HG03432 (cell line): ENCODE results near the gene CCDC85B.

Source experiments
- ATAC-seq: cut with Tn5 transposase; IDR thresholded peaks from one replicate; pipeline ENCODE4 v1.9.1; 2021; ENCODE audit warnings: mild to moderate bottlenecking, moderate library complexity; ENCODE audit not compliant: unreplicated experiment

Gene CCDC85B

GRCh38 chr11:65903715-65904114, 13.2 kb downstream of the CCDC85B start:
- no peak for ATAC-seq

GRCh38 chr11:65906602-65907001, 16.1 kb downstream of the CCDC85B start:
- no peak for ATAC-seq

GRCh38 chr11:65907878-65908277, 17.4 kb downstream of the CCDC85B start:
- ATAC-seq: no peak

GRCh38 chr11:65911682-65912568, 21.5 kb downstream of the CCDC85B start:
- ATAC-seq: no peak

GRCh38 chr11:65912845-65913244, 22.4 kb downstream of the CCDC85B start:
- ATAC-seq: no peak

- ATAC-seq: no peak
Measured at GRCh38 chr11:65915101-65915820, 24.8 kb downstream of the CCDC85B start.

- no peak for ATAC-seq
Measured at GRCh38 chr11:65915821-65916251, 25.4 kb downstream of the CCDC85B start.

GRCh38 chr11:65916391-65916790, 25.9 kb downstream of the CCDC85B start:
- no peak for ATAC-seq

GRCh38 chr11:65917077-65917433, 26.6 kb downstream of the CCDC85B start:
- no peak for ATAC-seq

GRCh38 chr11:65917434-65918210, 27.1 kb downstream of the CCDC85B start:
- ATAC-seq: no peak

GRCh38 chr11:65918211-65919140, 28.0 kb downstream of the CCDC85B start, which contains the start of gene C11orf68:
TSS of gene C11orf68 (minus strand) at chr11:65919062. CDS start at chr11:65919031, 31 bp downstream.
- peak; percentile 56 for ATAC-seq

- ATAC-seq: peak; percentile 81
Measured at GRCh38 chr11:65919141-65919572, 28.7 kb downstream of the CCDC85B start, which contains the start of gene DRAP1. TSS of gene DRAP1 (plus strand) at chr11:65919426. CDS start at chr11:65919502, 76 bp downstream.

- peak; percentile 42 for ATAC-seq
Measured at GRCh38 chr11:65919573-65920371, 29.3 kb downstream of the CCDC85B start.

GRCh38 chr11:65920372-65920802, 29.9 kb downstream of the CCDC85B start:
- no peak for ATAC-seq

- no peak for ATAC-seq
Measured at GRCh38 chr11:65921033-65921555, 30.6 kb downstream of the CCDC85B start.

- no peak for ATAC-seq
Measured at GRCh38 chr11:65921876-65922275, 31.4 kb downstream of the CCDC85B start.

- ATAC-seq: no peak
Measured at GRCh38 chr11:65922565-65922964, 32.1 kb downstream of the CCDC85B start.

- no peak for ATAC-seq
Measured at GRCh38 chr11:65925397-65925796, 34.9 kb downstream of the CCDC85B start.

GRCh38 chr11:65927904-65928397, 37.5 kb downstream of the CCDC85B start:
- ATAC-seq: peak; percentile 82
